ENCODE data around the gene LINGO3.
"Not testable (repeated sequence)": the region's sequence is repeated elsewhere in the genome, so short reads cannot be mapped to it uniquely, and the experiment has no call there.

LINGO3 gene

DNA sequence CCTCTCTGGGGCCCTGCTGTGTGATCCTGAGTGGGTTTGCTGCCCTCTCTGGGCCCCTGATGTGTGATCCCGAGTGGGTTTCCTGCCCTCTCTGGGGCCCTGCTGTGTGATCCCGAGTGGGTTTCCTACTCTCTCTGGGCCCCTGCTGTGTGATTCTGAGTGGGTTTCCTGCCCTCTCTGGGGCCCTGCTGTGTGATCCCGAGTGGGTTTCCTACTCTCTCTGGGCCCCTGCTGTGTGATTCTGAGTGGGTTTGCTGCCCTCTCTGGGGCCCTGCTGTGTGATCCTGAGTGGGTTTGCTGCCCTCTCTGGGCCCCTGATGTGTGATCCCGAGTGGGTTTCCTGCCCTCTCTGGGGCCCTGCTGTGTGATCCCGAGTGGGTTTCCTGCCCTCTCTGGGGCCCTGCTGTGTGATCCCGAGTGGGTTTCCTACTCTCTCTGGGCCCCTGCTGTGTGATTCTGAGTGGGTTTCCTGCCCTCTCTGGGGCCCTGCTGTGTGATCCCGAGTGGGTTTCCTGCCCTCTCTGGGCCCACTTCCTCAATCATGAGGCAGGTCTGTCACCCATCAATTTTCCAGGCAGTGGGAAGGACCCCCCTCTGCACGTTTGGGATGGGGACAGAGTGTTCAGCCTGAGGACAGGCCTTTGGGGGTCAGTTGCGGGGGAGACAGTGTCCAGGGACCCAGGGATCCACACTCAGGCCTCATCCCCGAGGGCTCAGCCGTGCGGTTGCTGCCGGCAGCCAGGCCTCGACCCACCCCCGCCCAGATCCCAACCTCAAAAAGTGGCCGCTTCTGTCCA, 26.5 kb downstream of the LINGO3 start:
- DNase-seq (ENCODE audit: low spot score), result not testable (repeated sequence)

DNA sequence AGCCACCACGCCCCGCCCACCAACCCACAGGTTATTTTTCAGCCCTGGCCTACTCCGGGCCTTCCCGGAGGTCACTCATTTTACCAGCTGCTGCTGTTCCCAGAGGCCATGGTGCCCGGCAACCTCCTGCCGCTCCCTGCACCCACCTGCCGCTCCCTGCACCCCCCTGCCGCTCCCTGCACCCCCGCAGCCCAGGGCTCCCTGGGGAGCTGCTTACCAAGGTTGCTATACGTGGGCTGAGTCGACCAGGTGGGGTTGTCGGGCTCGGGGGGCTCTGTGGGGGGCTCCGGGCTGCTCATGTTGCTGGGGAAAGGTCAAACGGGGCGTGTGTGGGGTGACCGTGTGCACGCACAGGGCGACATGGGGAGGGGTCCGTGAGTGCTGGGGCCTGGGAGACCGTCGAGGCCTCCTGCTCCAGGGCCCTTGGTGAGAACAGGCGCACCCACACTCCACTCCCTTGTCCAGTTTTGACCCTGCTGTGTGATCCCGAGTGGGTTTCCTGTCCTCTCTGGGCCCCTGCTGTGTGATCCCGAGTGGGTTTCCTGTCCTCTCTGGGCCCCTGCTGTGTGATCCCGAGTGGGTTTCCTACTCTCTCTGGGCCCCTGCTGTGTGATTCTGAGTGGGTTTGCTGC, 27.2 kb downstream of the LINGO3 start:
- DNase-seq (ENCODE audit: low spot score), result no peak

DNA sequence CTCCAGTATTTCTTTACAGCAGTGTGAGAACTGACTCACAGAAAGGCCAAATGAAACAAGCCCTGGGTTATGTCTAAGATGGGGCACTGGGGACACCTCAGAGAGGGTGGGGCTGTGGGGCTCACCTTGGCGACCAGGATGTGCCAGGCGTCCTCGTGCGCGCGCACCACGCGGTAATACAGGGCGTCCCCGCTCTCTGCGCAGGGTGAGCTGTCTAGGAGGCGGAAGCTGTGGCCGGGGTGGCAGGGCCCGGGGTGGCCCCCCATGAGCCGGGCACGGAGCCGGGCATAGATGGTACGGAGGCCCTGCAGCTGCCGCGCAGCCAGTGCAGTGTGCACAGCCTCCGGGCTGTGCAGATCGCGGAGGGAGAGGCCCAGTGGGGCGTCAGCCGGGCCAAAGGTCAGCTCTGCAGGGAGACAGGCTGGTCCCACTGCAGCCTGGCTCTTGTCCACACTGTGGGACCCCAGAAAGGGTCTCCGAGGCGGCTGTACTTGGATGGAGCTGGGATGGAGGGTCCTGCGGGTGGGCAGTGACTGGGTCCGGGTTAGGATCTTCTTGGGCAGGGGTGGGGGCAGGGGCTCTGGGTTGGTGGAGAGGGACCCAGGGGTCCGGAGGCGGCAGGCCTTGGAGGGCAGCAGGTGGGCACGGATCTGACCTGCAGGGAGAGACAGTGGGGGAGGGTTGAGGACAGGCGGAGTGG, 29.3 kb downstream of the LINGO3 start:
- no peak for DNase-seq (ENCODE audit: low spot score)

DNA sequence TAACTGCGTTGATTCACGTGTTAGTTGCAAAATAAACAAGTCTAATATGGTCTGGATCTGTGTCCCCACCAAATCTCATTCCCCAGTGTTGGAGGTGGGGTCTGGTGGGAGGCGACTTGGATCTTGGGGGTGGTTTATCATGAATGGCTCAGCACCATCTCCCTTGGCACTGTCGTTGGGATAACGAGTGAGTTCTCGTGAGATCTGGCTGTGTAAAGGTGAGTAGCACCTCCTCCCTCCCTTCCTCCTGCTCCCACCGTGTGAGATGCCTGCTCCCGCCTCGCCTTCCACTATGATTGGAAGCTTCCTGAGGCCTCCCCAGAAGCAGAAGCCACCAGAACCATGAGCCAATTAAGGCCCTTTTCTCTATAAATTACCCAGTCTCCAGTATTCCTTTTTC, 30.8 kb downstream of the LINGO3 start:
- no peak for DNase-seq (ENCODE audit: low spot score)

DNA sequence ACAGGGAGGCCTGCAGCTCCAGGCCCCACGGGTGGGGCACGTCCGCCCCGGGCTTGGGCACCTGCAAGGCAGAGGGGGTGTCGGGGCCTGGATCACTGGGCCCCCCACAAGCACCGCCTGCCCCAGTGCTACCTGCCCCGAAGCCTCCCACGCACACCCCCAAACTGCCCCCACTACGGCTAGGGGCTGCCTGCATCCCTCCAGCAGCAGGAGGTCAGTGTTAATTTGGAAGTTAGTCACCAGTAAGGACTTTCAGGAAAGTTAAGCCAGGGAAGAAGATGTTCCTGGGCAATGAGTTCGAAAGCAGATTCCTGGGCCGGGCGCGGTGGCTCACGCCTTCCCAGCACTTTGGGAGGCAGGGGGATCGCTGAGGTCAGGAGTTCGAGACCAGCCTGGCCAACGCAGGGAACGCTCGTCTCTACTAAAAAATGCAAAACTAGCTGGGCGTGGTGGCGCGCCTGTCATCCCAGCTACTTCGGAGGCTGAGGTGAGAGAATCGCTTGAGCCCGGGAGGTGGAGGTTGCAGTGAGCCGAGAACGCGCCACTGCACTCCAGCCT, 31.4 kb downstream of the LINGO3 start:
- no peak for DNase-seq (ENCODE audit: low spot score)

DNA sequence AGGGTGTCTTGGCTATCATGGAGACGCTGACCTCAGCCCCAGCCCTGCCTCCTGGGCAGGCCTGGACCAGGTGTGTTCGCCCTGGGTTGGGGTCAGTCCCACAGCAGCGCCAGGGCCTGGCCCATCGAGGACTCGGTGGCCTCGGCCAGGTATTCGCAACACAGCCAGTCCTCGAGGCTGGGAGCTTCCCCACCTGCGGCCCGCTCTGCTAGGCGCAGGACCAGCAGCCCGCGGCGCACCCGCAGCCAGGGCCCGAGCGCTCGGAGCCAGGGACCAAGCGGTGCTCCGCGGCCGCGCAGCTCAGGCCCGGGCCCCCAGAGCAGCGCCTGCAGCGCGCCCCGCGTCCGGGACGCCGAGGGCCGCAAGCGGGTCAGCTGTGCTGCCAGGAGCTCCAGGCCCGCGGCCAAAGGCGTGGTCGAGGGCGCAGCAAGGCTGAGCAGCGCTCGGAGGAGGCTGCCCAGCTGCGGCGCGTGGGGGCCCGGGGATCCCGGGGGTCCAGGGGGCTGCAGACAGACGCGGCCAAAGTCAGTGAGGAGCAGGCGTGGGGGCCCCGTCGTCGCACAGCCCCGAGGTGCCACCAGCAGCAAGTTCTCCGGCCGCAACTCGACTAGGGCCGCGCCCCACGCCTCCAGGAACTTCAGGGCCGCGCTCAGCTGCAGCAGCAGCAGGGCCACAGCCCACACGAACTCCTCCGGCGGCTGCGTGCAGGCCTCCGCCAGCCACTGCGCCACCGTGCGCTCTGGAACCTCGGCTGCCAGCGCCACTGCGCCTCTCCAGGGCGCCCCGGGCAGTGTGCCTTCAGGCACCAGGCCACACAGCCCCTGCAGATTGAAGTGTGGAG, 32.1 kb downstream of the LINGO3 start:
- no peak for DNase-seq (ENCODE audit: low spot score)

DNA sequence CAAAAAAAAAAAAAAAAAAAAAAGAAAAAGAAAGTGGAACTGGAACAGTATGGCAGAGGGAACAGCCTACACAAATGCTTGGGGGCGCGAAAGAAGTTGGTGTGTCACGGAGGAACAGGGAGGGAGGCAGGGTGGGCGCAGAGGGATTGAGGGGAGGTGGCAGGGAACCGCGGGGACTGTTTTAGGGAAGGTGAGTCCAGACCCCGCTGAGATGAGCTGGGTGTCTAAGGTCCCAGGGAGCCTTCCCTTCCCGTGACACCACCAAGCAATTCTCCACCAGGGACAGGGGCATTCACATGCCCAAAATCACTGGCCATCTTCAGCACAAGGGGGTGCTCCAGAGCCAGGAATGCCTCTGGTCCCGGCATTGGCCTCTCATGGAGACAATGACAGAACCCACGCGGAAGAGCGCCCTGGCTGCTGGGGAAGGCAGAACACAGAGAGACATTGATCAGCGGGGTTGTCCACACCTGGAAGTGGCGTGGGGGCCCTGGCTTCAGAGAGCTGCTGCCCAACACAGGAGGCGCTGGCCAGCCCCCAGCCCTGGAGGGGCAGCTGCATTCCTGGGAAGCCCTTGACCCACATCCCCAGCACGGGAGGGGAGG, 32.9 kb downstream of the LINGO3 start:
- DNase-seq (ENCODE audit: low spot score), result peak; percentile 72

DNA sequence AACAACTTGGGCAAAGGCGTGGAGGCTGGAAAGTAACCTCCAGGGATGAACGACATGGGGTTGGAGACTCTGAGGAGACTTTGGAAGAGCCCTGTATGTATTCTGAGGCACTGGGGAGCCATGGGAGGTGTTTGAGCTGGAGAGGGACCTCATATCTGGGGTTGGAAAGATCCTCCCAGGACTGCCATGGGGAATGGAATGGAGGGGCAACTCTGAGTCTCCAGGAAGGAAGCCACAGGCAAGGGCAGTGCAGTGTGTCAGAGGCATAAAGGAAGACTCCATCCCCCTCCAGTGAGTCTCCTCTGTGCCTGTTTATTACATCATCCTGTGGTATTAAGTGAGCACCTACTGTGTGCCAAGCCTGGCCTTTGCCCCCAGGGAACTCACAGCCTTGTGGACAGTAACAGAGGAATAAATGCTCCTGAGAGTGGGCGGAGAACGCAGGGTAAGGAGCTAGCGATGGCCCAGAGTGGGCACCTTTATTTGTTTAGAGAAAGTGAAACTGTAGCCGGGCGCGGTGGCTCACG, 33.7 kb downstream of the LINGO3 start:
- no peak for DNase-seq (ENCODE audit: low spot score)

DNA sequence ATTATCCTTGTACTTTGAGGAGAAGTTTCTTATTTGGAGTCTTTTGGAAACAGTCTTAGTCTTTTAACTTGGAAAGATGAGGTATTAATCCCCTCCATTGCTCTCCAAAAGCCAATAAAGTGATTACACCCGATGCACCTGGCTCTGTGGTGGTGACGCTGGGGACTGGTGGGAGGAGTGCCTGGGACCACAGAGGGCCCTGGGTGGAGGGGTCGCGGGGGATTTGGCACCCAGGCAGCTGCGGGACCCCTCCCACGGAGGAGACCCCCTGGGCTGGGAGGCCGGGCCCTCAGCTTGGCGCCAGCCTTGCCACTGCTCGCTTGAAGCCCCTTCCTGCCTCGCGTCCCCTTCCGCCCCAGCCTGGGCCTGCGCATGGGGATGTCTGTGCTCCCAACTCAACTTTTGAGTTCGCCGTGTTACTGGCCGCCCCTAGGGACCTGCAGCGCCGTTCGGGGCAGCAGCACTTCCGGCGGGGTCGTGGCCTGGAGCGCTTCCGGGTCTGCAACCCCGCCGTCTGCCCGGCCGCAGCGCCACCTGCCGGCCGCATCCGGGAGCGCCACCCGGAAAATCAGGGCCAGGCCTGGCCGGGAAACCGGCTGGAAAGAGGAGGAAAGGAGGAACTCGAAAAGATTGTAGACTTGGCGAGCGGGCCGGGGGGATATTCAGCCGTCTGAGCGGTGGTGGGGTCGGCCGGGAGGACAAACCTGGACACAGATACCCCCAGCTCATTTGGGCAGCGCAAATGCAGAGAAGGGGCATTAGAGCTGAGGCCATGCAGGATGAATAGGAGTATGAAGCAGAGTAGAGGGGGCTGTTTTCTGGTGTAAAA, 34.4 kb downstream of the LINGO3 start:
- DNase-seq (ENCODE audit: low spot score), result peak; percentile 89

DNA sequence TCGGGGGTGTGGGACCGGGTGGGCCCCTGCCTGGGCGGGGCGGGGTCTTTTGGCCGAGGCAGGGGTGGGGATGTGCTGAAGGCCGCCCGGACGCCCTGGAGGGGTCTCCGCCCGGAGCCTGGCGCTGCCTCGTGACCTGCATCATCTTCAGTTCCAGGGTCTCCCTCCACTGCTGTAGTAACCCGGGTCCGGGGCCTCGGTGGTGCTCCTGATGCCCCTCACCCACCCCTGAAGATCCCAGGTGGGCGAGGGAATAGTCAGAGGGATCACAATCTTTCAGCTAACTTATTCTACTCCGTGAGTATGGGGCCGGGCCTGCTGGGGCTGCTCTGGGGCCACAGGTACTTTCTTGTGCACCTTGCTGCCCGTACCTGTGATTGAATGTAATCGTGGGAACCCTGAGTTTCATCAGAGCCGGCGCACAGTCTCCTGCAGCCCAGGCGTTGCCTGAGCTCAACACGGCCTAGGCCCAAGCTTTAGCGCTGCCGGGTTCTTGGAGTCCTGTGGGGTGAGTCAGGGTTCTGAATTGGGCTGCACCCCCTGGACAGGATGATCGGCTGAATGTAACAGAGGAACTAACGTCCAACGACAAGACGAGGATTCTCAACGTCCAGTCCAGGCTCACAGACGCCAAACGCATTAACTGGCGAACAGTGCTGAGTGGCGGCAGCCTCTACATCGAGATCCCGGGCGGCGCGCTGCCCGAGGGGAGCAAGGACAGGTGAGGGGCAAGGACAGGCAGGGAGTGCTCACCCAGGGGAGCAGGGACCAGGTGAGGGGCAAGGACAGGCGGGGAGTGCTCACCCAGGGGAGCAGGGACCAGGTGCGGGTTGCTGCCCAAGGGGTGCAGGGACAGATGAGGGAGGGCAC, 36.5 kb downstream of the LINGO3 start:
- DNase-seq (ENCODE audit: low spot score), result no peak

DNA sequence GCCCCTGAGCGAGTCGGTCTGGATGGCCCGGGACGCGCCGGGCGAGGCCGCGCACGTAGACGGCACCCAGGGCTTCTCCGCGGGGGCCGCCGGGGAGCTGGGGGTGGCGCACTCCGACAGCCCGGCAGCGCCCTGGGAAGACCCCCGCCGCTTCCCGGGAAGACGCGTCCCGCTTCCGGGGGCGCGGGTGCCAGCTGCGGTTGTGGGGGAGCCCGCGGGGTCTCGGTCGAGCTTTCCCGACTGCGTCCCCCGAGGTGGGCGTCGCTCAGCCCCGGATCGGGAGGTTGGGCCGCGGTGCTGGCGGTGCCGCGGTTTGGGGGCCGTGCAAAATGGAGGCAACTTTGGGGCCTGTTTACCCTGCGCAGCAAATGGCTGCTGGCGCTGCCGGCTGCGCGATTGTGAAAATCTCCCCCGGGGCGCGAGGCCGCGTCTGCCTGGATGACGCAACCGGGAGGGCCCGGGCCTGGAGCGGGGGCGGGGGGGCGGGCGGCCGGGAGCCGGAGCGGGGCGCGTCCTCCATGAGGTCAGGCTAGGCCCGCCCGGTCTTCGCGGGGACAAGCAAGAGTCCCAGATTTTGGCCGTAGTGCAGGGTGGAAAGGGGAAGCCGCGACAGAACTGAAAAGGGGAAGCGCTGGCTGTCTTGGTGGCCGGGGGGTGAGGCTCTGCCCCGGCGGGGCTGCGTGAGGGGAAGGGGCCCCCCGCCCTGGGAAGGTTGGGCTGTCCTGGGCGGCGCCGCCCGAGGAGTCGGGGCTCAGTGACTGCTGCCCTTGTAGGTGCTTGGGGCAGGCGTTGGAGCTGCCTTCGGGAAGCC, 37.3 kb downstream of the LINGO3 start:
- DNase-seq (ENCODE audit: low spot score), result peak; percentile 66

DNA sequence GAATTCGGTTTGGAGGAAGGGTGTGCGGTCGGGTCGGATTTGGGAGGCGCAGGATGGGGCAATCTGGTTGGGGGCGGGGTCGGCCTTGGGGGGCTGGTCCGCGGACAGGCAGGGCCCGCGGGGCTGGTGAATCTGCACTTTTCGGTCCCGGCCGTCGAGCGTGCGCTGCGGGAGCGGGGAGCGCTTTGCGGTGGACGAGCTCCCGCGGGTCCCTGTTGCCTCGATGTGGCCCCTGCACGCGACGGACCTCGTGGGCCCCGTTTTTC, 37.9 kb downstream of the LINGO3 start:
- DNase-seq (ENCODE audit: low spot score), result no peak

DNA sequence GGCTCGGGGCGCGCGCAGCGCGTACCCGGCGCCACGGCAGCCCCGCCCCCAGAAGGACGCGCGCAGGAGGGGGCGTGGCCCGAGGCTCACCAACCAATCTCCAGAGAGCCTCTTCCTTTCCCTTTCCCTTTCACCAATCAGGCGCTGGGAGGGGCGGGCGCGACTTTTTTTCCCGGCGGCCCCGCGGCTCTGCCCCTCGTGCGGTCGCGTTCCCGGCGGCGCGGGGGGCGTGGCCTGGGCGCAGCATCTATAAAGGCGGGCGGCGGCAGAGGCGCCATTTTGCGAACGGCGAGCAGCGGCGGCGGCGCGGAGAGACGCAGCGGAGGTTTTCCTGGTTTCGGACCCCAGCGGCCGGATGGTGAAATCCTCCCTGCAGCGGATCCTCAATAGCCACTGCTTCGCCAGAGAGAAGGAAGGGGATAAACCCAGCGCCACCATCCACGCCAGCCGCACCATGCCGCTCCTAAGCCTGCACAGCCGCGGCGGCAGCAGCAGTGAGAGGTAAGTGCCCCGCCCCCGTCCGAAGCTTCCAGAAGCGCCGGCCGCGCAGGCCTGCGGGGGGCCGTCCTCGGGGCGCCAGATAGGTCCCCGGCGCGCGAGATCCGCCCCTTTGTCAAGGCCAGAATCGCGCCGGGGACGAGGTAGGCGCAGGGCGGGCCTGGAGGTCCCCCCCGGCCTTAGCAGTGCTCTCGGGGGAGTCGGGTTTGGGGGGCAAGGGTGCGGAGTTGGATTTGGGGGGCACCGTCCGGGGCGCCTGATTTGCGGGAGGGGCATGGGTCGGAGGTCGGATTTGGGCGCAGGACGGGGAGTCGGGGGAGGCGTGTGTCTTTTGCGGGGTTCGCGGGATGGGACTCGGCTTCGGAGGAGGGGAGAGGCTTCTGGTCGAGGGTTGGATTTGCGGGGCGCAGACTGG, 38.5 kb downstream of the LINGO3 start:
- DNase-seq (ENCODE audit: low spot score), result peak; percentile 100

DNA sequence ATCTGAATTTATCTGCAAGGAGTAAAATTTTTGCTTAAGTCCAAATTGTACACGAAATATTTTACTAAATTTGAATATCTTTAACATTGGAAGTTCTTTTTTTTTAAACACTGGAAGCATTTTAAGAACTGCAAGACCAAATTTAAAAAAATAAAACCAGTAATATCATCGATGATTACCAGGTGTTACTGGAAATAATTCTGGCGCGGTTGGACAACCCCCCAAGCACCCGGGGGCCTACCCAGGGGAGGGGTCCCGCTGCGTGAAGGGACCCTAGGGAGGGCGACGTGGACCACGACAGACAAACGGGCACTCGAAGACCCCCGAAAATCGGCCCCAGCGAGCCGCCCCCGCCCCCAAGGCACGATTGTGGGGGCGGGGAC, 39.1 kb downstream of the LINGO3 start:
- no peak for DNase-seq (ENCODE audit: low spot score)

DNA sequence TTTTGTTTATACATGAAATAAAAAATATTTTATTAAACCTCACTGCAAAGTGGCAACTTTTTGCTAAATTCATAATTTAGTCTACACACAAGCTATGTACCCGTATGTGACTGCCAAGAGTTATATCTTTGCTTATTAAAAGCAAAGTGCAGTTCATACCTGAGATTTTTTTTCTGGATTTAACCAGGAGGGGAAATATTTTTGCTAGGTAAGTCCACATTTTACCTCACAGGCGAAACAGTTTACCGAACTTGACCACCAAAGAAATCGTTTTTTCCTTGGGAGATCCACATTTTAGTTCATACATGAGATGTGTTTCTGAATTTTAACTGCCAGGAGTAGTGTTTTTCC, 39.5 kb downstream of the LINGO3 start:
- DNase-seq (ENCODE audit: low spot score), result no peak

DNA sequence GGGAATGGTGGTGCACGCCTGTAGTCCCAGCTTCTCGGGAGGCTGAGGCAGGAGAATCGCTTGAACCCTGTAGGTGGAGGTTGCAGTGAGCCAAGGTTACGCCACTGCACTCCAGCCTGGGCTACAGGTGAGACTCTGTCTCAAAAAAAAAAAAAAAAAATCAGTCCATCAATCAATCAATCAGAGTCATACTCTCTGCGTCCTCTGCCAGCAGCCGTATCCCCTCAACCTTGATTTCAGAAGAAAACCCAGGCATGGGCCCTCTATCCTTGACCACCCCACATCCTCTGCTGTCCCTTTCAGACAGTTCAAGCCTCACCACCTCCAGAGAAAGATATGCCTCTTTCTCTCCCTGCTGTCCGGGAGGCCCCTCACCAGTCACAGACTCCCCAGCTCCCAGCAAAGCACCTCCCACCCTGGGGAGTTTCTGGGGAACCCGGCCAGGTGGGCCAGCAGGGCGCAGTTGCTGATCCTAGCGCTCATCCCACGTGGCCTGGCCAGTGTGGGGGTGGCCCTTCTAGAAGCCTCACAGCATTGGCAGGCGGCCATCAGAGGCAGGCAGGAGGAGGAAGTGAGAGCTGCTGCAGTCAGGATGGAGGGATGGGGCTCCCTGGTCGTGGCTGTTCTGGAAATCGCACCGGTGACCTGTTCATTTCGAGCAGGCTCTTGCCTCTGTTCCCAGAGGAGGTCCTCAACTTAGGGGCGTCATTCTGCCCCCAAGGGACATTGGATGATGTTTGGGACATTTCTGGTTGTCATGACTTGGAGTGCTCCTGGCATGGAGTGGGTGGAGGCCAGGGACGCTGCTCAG, 41.6 kb downstream of the LINGO3 start:
- DNase-seq (ENCODE audit: low spot score), result peak; percentile 43
